Left lung (tissue), 10 donors: ENCODE results near the gene MAPK8. TPM values are rescaled to one million over a fixed set of nuclear protein-coding genes. Genes with fewer than 3 reads are reported as not detected.

Experiments used
- ATAC-seq: fragments of 200-7000 bp; cut with Tn5 transposase; one replicate; pipeline ENCODE4 v1.9.1; 2020; ENCODE audit warnings: moderate library complexity
- DNase-seq, 4 donors: peaks; one replicate each; pipeline ENCODE4 v3.0.0-alpha.2; 2013 to 2020
- H3K27ac ChIP-seq, 2 donors: fragments of 200-600 bp; sonication (generic) in 1 of 2; one replicate each; pipeline versions ENCODE4 v1.5.0 to v1.8.0; 2020 to 2021
- H3K27me3 ChIP-seq, 2 donors: fragments of 200-600 bp; sonication (generic) in 1 of 2; one replicate each; pipeline versions ENCODE4 v1.5.0 to v1.8.0; 2020 to 2021
- H3K36me3 ChIP-seq, 2 donors: fragments of 200-600 bp; sonication (generic) in 1 of 2; one replicate each; pipeline versions ENCODE4 v1.5.0 to v1.8.0; 2020 to 2021
- H3K4me1 ChIP-seq, 2 donors: fragments of 200-600 bp; one replicate each; pipeline ENCODE4 v1.8.0; 2021
- H3K4me3 ChIP-seq, 2 donors: fragments of 200-600 bp; sonication (generic) in 1 of 2; one replicate each; pipeline versions ENCODE4 v1.5.0 to v1.8.0; 2020 to 2021; ENCODE audit warnings: mild to moderate bottlenecking in 1 of 2
- H3K9me3 ChIP-seq, 2 donors: fragments of 200-600 bp; sonication (generic) in 1 of 2; one replicate each; pipeline versions ENCODE4 v1.5.0 to v1.8.0; 2020 to 2021
- CTCF ChIP-seq, 2 donors: fragments of 200-600 bp; sonication (generic) in 1 of 2; IDR thresholded peaks; one replicate each; pipeline versions ENCODE4 v1.5.0 to v1.8.0; 2021; ENCODE audit warnings: antibody characterized with exemption in 2 of 2
- intact Hi-C, 2 donors: fragments of 100-400 bp; cut with DNase I; formaldehyde crosslinking; loops; one replicate each; pipeline versions ENCODE4 v1.11.2 to v1.14.2; 2022
- polyA plus RNA-seq, 6 donors: library from polyadenylated mRNA; unstranded; fragments of 120-200 nt; gene quantifications; one replicate each; pipeline ENCODE4 v1.2.1, GENCODE V29; 2013; ENCODE audit not compliant: insufficient read length in 6 of 6
- total RNA-seq, 2 donors: library from RNA; stranded (reverse); fragmentation: NEBNext Ultra II Directional; extraction: Animal tissue kit (Norgen Biotek cat#: 25700); gene quantifications; one replicate each; pipeline ENCODE4 v1.2.1, GENCODE V29; 2021
- donor health status: DM: no; HTN: yes; CAD: no.
- donor health status: DM: no; HTN: no; CAD: no.

The MAPK8 gene
- total and polyA plus RNA-seq, 8 donors = 31.3 to 81.8 (median 71.7) TPM

GRCh38 chr10:48404646-48405045, 98.2 kb downstream of the MAPK8 start:
- no peak for TF ChIP-seq CTCF (IDR thresholded peaks at IDR 0.05)
- H3K27ac ChIP-seq = no peak overlapping the region
- DNase-seq (peak in 2 of 4 donors; percentile 85 to 90), ATAC-seq (no peak)
- no peak overlapping the region for H3K4me3 ChIP-seq
- no peaks in the 10 kb centered on the region for H3K9me3 ChIP-seq
- no peaks in the 10 kb centered on the region for H3K36me3 ChIP-seq
- intact Hi-C loops = no loop called here
- H3K27me3 ChIP-seq = no peaks in the 10 kb centered on the region
- H3K4me1 ChIP-seq = peaks cover 0 to 9% of the 10 kb centered on the region in 2 donors

- H3K27me3 ChIP-seq = no peaks in the 10 kb centered on the region
- no peaks in the 10 kb centered on the region for H3K9me3 ChIP-seq
- peaks cover 0 to 14% of the 10 kb centered on the region in 2 donors for H3K36me3 ChIP-seq
- H3K4me1 ChIP-seq = peaks cover 0 to 9% of the 10 kb centered on the region in 2 donors
- ATAC-seq (peak; percentile 98), DNase-seq (no peak)
- intact Hi-C loops = no loop called here
- no peak for TF ChIP-seq CTCF (IDR thresholded peaks at IDR 0.05)
- no peak overlapping the region for H3K27ac ChIP-seq
- H3K4me3 ChIP-seq = no peak overlapping the region
Observed at GRCh38 chr10:48406204-48406603, 99.7 kb downstream of the MAPK8 start.

DNA sequence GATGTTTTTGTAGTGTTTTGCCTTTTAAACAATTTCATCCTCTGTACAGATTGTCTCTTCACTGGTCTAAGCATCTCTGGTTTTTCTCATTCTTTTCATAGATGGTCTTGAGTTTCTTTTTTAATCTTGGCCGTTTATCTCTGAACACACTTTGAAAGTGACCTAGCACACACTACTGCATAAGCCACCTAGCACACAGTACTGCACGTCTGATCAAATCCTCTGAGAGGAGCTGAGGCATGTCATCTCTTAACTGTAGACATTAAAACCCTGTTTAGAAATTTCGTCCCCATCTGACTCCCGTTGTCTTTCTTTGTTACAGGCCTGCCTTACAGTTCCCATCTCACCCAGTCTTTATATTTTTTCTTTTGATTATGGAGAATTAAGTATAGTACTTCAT, 100.2 kb downstream of the MAPK8 start:
- no peak for TF ChIP-seq CTCF (IDR thresholded peaks at IDR 0.05)
- no peak overlapping the region for H3K4me3 ChIP-seq
- H3K27me3 ChIP-seq = no peaks in the 10 kb centered on the region
- intact Hi-C loops = no loop called here
- H3K27ac ChIP-seq = no peak overlapping the region
- peaks cover 0 to 3% of the 10 kb centered on the region in 2 donors for H3K9me3 ChIP-seq
- peaks cover 0 to 18% of the 10 kb centered on the region in 2 donors for H3K36me3 ChIP-seq
- ATAC-seq = no peak
- peaks cover 0 to 9% of the 10 kb centered on the region in 2 donors for H3K4me1 ChIP-seq
- no peak for DNase-seq

GRCh38 chr10:48410503-48410902, 104.0 kb downstream of the MAPK8 start:
- H3K4me1 ChIP-seq = no peaks in the 10 kb centered on the region
- no peak for DNase-seq
- H3K9me3 ChIP-seq = peaks cover 0 to 14% of the 10 kb centered on the region in 2 donors
- no peak for TF ChIP-seq CTCF (IDR thresholded peaks at IDR 0.05)
- H3K27me3 ChIP-seq = no peaks in the 10 kb centered on the region
- intact Hi-C loops = no loop called here
- H3K4me3 ChIP-seq = no peak overlapping the region
- H3K36me3 ChIP-seq = peaks cover 0 to 32% of the 10 kb centered on the region in 2 donors
- no peak for ATAC-seq
- no peak overlapping the region for H3K27ac ChIP-seq

DNA sequence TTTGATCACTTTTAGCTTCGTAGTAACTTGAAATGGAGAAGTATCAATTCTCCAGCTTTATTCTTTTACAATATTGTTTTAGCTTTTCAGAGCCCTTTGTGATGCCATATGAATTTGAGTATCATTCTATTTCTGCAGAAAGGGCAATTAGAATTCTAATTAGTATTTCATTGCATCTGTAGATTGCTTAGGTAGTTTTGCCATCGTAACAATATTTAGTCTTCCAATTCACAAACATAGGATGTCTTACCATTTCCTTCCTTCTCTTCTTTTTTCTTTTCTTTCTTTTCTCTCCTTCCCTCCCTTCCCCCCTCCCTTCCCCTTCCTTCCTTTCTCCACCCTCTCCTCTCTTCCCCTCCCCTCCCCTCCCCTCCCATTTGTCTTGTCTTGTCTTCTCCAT, 105.0 kb downstream of the MAPK8 start:
- H3K4me3 ChIP-seq = no peak overlapping the region
- H3K27ac ChIP-seq = no peak overlapping the region
- H3K27me3 ChIP-seq = no peaks in the 10 kb centered on the region
- no peak for DNase-seq
- no peak for ATAC-seq
- peaks cover 0 to 32% of the 10 kb centered on the region in 2 donors for H3K36me3 ChIP-seq
- peaks cover 0 to 14% of the 10 kb centered on the region in 2 donors for H3K9me3 ChIP-seq
- H3K4me1 ChIP-seq = no peaks in the 10 kb centered on the region
- no peak for TF ChIP-seq CTCF (IDR thresholded peaks at IDR 0.05)
- intact Hi-C loops = no loop called here
